ENCODE data around the gene VPS35.

VPS35 gene

GRCh38 chr16:46721885-46722284 lies 32.9 kb upstream of the VPS35 start:
- TF ChIP-seq GATA1 (IDR thresholded peaks at IDR 0.05; ENCODE audit: low read depth, low read length) (no peak), POLR2A (IDR thresholded peaks at IDR 0.05; ENCODE audit: low read length) (no peak)
- DNase-seq, result no peak

- TF ChIP-seq POLR2A (IDR thresholded peaks at IDR 0.05; ENCODE audit: low read length), result no peak
- TF ChIP-seq GATA1 (IDR thresholded peaks at IDR 0.05; ENCODE audit: low read depth, low read length), result no peak
- no peak for DNase-seq
Measured at GRCh38 chr16:46720619-46721018, 31.6 kb upstream of the VPS35 start.

DNA sequence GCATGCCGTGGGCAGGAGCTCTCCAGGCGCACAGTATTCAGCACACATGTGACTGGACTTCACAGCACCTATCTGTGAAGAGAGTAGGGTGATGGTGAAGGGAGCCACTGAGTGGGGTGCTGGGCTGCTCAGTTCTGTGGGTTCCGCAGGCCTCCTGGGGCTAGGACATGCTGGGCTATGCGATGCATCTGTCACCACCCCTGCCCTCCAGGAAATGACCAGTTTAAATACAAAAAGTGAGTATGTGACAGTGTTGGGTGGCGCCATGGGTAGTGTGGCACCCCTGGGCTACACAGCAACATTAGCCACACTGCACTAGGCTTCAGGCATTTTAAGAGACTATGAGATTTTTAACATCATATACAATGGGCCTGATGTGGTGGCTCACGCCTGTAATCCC lies 30.6 kb upstream of the VPS35 start:
- TF ChIP-seq POLR2A (IDR thresholded peaks at IDR 0.05; ENCODE audit: low read length), result no peak
- TF ChIP-seq GATA1 (IDR thresholded peaks at IDR 0.05; ENCODE audit: low read depth, low read length), result no peak
- DNase-seq, result no peak

DNA sequence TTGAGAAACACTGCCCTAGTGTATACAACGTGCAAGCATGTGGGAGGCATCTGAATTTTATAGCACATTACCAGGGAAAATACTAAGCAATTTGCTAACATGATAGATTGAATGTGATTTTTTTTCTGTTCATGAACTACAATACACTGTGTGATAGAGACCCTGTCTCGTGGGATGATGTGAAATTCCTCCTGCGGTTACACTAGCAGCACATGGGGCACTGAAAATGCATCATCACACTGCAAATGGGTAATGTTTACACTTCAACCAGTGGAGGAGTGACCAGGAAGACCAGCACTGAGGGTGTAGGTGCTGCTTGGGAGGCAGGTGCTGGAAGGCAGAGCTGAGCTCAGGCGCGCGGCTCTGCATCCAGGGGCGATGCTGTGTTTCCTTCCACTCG lies 29.2 kb upstream of the VPS35 start:
- TF ChIP-seq POLR2A (IDR thresholded peaks at IDR 0.05; ENCODE audit: low read length) (no peak), GATA1 (IDR thresholded peaks at IDR 0.05; ENCODE audit: low read depth, low read length) (no peak)
- DNase-seq, result no peak

- DNase-seq, result no peak
- TF ChIP-seq GATA1 (IDR thresholded peaks at IDR 0.05; ENCODE audit: low read depth, low read length), result no peak
- no peak for TF ChIP-seq POLR2A (IDR thresholded peaks at IDR 0.05; ENCODE audit: low read length)
Measured at GRCh38 chr16:46717692-46718091, 28.7 kb upstream of the VPS35 start.

- no peak for DNase-seq
- TF ChIP-seq GATA1 (IDR thresholded peaks at IDR 0.05; ENCODE audit: low read depth, low read length), result no peak
- no peak for TF ChIP-seq POLR2A (IDR thresholded peaks at IDR 0.05; ENCODE audit: low read length)
Measured at GRCh38 chr16:46715769-46716305, 26.9 kb upstream of the VPS35 start.

DNA sequence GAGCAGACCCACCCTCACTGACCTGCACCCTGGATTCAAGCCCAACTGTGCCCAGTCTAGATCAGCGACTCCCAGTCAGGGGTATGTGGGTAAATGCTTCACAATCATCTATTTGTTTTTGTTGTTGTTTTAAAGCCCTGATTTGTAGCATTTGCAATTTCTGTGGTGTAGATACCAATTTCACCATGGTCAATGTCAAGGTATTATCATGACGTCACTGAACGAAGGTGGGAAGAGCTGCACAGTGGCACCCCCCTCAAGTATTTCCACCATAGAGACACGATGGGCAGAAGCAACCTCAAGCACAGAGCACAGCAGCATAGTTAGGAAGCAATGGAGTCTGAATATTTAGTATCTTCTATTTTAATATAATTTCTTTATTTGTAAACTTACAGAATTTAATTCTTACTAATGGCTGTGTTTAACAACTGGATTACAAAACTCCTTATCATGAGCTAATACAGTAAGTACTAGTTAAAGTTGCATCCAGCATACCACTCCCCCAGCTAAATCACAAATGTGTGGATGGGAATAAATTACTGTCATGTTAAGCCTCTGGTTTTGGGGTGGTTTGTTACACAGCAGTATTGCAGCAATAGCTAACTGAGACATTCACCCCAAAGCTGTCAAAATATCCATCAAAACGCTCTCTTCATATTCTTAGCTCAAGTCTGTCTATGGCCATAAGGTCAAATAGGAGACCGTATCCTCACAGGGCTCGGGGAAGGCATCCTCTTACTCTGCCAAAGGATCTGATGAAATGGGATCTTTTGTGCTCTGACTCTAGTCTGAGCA lies 26.0 kb upstream of the VPS35 start:
- no peak for TF ChIP-seq GATA1 (IDR thresholded peaks at IDR 0.05; ENCODE audit: low read depth, low read length)
- no peak for TF ChIP-seq POLR2A (IDR thresholded peaks at IDR 0.05; ENCODE audit: low read length)

GRCh38 chr16:46713634-46714033 lies 24.7 kb upstream of the VPS35 start:
- no peak for TF ChIP-seq POLR2A (IDR thresholded peaks at IDR 0.05; ENCODE audit: low read length)
- no peak for DNase-seq

More for the DNA sequence above, 26.0 kb upstream of the VPS35 start:
- no peak for DNase-seq

GRCh38 chr16:46712911-46713310 lies 23.9 kb upstream of the VPS35 start:
- no peak for DNase-seq
- TF ChIP-seq GATA1 (IDR thresholded peaks at IDR 0.05; ENCODE audit: low read depth, low read length), result no peak

GRCh38 chr16:46711106-46712058 lies 22.4 kb upstream of the VPS35 start:
- TF ChIP-seq GATA1 (IDR thresholded peaks at IDR 0.05; ENCODE audit: low read depth, low read length), result no peak
- TF ChIP-seq POLR2A (IDR thresholded peaks at IDR 0.05; ENCODE audit: low read length), result no peak

DNA sequence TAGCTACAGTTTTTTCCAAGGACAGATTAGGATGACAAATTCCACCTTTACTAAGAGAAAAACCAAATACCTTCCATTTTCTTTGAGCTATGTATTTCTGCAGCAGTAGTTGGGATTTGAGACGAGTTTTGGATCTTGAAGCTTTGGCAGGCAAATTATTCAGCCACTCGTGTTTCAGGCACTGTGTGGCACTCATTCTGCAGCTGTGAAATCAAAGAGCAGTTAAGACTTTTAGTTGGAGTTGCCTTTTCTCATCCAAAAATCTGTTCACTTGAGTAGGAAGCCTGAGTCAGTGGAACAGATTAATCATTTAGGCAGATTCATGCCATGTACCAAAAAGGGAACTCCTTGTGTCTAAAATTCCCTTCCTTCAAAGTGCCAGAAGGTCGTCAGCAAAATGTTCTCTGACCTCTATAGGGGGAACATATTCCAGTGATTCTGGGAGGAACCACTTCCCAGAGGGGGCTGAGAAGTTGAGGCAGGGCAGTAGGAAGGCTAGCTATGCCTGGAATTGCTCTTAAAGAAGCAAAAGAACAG lies 20.6 kb upstream of the VPS35 start:
- no peak for DNase-seq
- TF ChIP-seq POLR2A (IDR thresholded peaks at IDR 0.05; ENCODE audit: low read length) (no peak), GATA1 (IDR thresholded peaks at IDR 0.05; ENCODE audit: low read depth, low read length) (no peak)

More at GRCh38 chr16:46711106-46712058, 22.4 kb upstream of the VPS35 start:
- DNase-seq, result no peak

DNA sequence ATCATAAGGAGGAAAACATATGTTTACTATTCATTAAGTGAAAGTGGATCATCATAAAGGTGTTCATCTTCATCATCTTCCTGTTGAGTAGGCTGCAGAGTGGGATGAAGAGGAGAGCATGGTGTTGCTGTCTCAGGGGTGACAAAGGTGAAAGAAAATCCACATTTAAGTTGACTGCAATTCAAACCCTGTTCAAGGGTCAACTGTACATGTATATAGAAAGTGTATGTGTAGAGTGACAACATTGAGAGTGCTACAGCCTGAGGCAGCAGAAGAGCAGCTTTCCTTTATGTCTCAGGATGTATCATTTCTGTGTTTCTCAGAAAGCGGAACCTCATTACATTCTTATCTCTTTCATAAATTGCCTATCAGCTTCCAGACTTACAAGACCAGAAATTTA lies 17.7 kb upstream of the VPS35 start:
- no peak for TF ChIP-seq GATA1 (IDR thresholded peaks at IDR 0.05; ENCODE audit: low read depth, low read length)
- no peak for TF ChIP-seq POLR2A (IDR thresholded peaks at IDR 0.05; ENCODE audit: low read length)
- DNase-seq, result no peak

DNA sequence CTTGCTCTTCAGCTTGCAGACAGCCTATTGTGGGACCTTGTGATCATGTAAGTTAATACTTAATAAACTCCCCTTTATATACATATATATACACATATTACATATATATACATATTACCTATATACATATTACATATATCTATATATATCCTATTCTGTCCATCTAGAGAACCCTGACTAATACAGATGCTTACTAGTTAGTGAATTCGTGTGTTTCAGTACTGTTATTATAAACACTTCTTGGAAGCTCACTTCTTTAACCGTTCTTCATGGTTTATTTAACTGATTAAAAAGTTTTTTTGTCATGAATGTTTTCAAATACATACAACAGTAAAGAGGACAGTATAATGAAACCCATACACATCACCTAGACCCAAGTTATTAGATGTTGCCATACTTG lies 13.1 kb upstream of the VPS35 start:
- TF ChIP-seq POLR2A (IDR thresholded peaks at IDR 0.05; ENCODE audit: low read length) (no peak), GATA1 (IDR thresholded peaks at IDR 0.05; ENCODE audit: low read depth, low read length) (no peak)
- no peak for DNase-seq

- TF ChIP-seq GATA1 (IDR thresholded peaks at IDR 0.05; ENCODE audit: low read depth, low read length) (no peak), POLR2A (IDR thresholded peaks at IDR 0.05; ENCODE audit: low read length) (no peak)
- DNase-seq, result peak; percentile 28 to 71
Measured at GRCh38 chr16:46701615-46702014, 12.6 kb upstream of the VPS35 start.
